ENCODE data around the gene ACTRT3.

DNA sequence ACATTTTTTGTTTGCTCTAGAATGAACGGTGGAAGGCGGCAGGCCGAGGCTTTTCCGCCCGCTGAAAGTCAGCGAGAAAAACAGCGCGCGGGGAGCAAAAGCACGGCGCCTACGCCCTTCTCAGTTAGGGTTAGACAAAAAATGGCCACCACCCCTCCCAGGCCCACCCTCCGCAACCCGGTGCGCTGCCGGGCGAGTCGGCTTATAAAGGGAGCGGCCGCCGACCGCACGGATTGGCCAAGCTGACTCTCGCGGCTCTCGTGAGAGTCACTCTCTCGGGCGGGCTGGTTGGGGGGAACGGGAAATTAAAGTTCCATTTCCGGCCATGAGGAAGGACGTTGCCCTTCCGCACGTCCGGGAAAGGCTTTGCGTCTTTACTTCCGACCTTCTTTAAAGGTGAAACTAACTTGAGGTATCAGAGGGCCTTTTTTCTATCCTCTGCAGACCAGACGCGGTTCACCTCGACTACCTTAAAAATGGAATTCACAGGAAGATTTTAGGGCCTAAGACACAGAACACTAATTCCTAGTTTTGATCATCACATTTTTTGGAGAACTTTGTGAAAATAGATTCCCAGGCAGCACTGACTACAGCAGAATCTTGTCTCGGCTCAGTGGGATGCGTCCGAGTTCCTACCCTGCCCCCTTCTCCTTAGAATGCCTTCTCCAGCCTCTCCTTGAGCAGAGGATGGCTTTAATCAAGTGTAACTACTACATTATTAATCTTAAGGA is 4.3 kb downstream of the ACTRT3 start, which contains the start of gene TERC:
- TF ChIP-seq, protein P1, sequence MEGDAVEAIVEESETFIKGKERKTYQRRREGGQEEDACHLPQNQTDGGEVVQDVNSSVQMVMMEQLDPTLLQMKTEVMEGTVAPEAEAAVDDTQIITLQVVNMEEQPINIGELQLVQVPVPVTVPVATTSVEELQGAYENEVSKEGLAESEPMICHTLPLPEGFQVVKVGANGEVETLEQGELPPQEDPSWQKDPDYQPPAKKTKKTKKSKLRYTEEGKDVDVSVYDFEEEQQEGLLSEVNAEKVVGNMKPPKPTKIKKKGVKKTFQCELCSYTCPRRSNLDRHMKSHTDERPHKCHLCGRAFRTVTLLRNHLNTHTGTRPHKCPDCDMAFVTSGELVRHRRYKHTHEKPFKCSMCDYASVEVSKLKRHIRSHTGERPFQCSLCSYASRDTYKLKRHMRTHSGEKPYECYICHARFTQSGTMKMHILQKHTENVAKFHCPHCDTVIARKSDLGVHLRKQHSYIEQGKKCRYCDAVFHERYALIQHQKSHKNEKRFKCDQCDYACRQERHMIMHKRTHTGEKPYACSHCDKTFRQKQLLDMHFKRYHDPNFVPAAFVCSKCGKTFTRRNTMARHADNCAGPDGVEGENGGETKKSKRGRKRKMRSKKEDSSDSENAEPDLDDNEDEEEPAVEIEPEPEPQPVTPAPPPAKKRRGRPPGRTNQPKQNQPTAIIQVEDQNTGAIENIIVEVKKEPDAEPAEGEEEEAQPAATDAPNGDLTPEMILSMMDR (IDR thresholded peaks at IDR 0.05; ENCODE audit: low read length) = no peak; the same call in 1 of the 2 replicates
- TF ChIP-seq EZH2 (IDR thresholded peaks at IDR 0.05; ENCODE audit: borderline replicate concordance, low read length) = no peak
